NK-92 (cell line): Measurements from ENCODE around the gene TTC4.
A peak's percentile ranks its signal among the peaks of the same experiment; 100 is the strongest.
"Not testable (repeated sequence)": the region's sequence is repeated elsewhere in the genome, so short reads cannot be mapped to it uniquely, and the experiment has no call there.

ENCODE experiments used
- DNase-seq: peaks from one replicate; lab custom pipeline; 2025; ENCODE audit not compliant: unreplicated experiment; lab: John Stamatoyannopoulos, UW

The TTC4 gene

GRCh38 chr1:54745864-54746263, 30.2 kb downstream of the TTC4 start:
- no peak for DNase-seq

GRCh38 chr1:54748094-54748835, 32.6 kb downstream of the TTC4 start:
- no peak for DNase-seq

- no peak for DNase-seq
Observed at GRCh38 chr1:54750596-54750995, 34.9 kb downstream of the TTC4 start.

GRCh38 chr1:54751426-54751825, 35.8 kb downstream of the TTC4 start:
- DNase-seq: no peak

GRCh38 chr1:54754045-54754444, 38.4 kb downstream of the TTC4 start:
- DNase-seq: no peak

- DNase-seq: no peak
Observed at GRCh38 chr1:54754486-54755285, 39.0 kb downstream of the TTC4 start.

GRCh38 chr1:54757833-54758232, 42.2 kb downstream of the TTC4 start:
- DNase-seq: no peak

GRCh38 chr1:54758678-54759348, 43.2 kb downstream of the TTC4 start:
- DNase-seq: no peak

GRCh38 chr1:54763816-54764132, 48.1 kb downstream of the TTC4 start:
- no peak for DNase-seq

GRCh38 chr1:54764133-54764921, 48.7 kb downstream of the TTC4 start, which contains the start of gene PARS2:
PARS2 (minus strand) TSS chr1:54764523; CDS start chr1:54759161, 5,362 bp downstream.
- peak; percentile 78 for DNase-seq

GRCh38 chr1:54764922-54765561, 49.4 kb downstream of the TTC4 start:
- DNase-seq: no peak

- DNase-seq: no peak
Observed at GRCh38 chr1:54766726-54767125, 51.1 kb downstream of the TTC4 start.

- no peak for DNase-seq
Observed at GRCh38 chr1:54767526-54767925, 51.9 kb downstream of the TTC4 start.

GRCh38 chr1:54768093-54768492, 52.4 kb downstream of the TTC4 start:
- DNase-seq: no peak

GRCh38 chr1:54772951-54773350, 57.3 kb downstream of the TTC4 start:
- DNase-seq: no peak

- DNase-seq: no peak
Observed at GRCh38 chr1:54774820-54775498, 59.3 kb downstream of the TTC4 start.

GRCh38 chr1:54775828-54776721, 60.4 kb downstream of the TTC4 start:
- not testable (repeated sequence) for DNase-seq

- no peak for DNase-seq
Observed at GRCh38 chr1:54777011-54777410, 61.4 kb downstream of the TTC4 start.

GRCh38 chr1:54777431-54777830, 61.8 kb downstream of the TTC4 start:
- DNase-seq: no peak
